Lung microvascular endothelial cell (primary cell): ENCODE results near the gene RNF222. TPM values are rescaled to one million over a fixed set of nuclear protein-coding genes. Genes with fewer than 3 reads are reported as not detected.

Experiments
- DNase-seq, 2 donors: peaks; one replicate each; pipeline versions ENCODE4 v3.0.0 to v3.0.0-alpha.2; 2010; ENCODE audit warnings: low read depth in 2 of 2
- total RNA-seq: library from RNA; depleted of rRNA; stranded (reverse); fragments of >200 nt; gene quantifications from 2 replicates; pipeline ENCODE4 v1.2.1, GENCODE V29; 2014

Gene RNF222, protein sequence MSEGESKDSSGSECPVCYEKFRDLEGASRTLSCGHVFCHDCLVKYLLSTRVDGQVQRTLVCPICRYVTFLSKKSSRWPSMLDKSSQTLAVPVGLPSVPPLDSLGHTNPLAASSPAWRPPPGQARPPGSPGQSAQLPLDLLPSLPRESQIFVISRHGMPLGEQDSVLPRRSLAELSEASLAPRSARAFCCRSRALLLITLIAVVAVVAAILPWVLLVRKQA
- total RNA-seq: under 0.01 TPM in 1 of 2 replicates, not detected in the other

GRCh38 chr17:8397636-8398035 lies at the start of gene RNF222:
Gene RNF222 (minus strand): TSS chr17:8397827. CDS start chr17:8393461, 4,366 bp downstream.
- no peak for DNase-seq

- DNase-seq: peak; percentile 39 to 65
Measured at GRCh38 chr17:8445536-8445935, 47.9 kb upstream of the RNF222 start.

- no peak for DNase-seq
Measured at GRCh38 chr17:8444494-8444893, 46.9 kb upstream of the RNF222 start.

DNA sequence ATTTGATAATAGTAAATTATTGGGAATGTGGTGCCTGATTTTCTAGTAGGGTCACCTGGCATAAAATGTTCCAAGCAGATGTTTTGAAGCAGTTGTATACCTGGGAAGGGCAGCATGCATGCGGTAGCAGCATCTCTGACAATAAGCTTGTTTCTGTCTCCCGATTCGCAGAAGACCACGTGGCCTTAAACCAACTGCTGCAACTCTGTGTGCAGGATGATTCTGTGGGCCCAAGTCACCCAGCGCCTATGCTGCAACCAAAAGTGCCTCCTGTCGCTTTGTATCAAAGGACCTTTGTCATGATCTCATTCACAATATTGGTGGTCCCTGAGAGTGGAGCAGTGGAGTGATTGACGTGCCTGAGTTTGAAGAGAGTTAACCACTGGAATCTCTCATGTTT lies 46.1 kb upstream of the RNF222 start:
- DNase-seq: no peak

- DNase-seq: no peak
Measured at GRCh38 chr17:8442310-8442709, 44.7 kb upstream of the RNF222 start.

DNA sequence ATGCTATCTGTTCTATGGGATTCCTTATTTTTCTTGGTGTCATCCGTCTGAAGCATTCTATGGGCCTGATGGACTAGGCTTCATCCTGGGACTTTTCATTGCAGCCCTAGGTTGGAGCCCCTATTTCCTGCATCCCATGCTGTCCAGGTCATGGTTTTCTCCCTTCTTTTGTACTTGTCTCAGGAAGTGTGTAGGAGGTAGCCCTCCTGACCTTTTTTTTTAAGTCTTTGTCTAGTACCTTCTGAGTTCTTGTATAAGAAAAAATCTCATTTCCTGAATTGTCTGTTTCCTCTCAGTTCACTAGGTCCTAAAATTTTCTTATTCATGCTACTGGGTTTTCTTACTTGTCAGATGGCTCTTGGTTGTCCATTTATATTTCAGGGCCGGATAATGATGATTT lies 44.1 kb upstream of the RNF222 start:
- DNase-seq: peak in 1 of 2 donors; percentile 47

- no peak for DNase-seq
Measured at GRCh38 chr17:8439681-8440080, 42.1 kb upstream of the RNF222 start.

DNA sequence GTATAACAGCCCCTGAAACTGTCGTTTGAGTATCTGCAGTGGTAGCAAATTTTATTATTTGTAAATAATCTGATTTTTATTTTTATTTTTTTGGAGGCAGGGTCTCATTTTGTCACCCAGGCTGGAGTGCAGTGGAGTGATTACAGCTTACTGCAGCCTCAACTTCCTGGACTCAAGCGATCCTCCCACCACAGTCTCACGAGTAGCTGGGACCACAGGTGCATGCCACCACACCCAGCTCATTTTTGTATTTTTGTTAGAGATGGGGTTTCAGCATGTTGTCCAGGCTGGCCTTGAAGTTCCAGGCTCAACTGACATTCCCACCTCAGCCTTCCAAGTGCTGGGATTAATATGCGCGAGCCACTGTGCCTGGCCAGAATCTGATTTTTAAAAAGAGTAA lies 40.8 kb upstream of the RNF222 start:
- no peak for DNase-seq

DNA sequence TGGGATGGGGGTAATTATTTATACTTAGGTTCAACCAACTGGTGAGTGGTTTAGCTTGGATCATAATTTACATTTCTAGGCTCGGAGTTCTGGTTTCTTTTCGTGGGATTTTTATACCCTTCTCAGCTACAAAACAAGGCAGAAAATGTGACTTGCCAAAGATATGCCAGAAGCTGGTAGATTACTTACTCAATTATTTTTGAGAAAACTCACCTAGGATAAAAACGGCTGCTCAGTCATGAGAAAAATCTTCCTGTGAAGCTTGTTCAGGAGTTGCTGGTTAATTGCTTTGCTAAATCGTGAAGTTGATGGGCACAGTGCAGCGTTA lies 39.2 kb upstream of the RNF222 start:
- DNase-seq: peak in 1 of 2 donors; percentile 24

- DNase-seq: peak; percentile 56 to 61
Measured at GRCh38 chr17:8436169-8436843, 38.7 kb upstream of the RNF222 start.

GRCh38 chr17:8435245-8436168 lies 37.9 kb upstream of the RNF222 start, which contains the start of gene NDEL1:
Gene NDEL1 (plus strand): TSS chr17:8435884. CDS start chr17:8444272, 8,388 bp downstream.
- peak; percentile 98 to 99 for DNase-seq

- peak; percentile 64 to 65 for DNase-seq
Measured at GRCh38 chr17:8430966-8431365, 33.3 kb upstream of the RNF222 start.

- no peak for DNase-seq
Measured at GRCh38 chr17:8426802-8427201, 29.2 kb upstream of the RNF222 start.

- DNase-seq: no peak
Measured at GRCh38 chr17:8426094-8426720, 28.6 kb upstream of the RNF222 start.

DNA sequence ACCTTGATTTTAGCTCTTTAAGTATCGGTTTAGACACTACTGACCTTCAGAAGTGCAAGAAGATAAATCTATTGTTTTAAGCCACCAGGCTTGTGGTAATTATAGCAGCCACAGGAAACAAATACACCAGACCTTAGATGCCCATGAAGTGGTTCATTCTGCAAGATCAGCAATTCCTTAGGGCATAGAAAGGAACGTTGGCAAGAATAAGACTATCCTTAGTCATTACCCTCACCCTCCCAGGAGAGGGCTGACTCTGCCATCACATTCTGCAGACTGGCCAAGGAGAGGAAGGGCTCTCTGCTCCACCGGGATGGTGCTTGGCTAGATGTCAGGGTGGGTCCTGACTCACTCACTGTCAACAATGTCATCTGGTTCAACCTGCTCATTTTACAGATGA lies 23.9 kb upstream of the RNF222 start:
- DNase-seq: no peak

- DNase-seq: peak; percentile 89 to 90
Measured at GRCh38 chr17:8420041-8420934, 22.7 kb upstream of the RNF222 start.

- DNase-seq: no peak
Measured at GRCh38 chr17:8419305-8419704, 21.7 kb upstream of the RNF222 start.

DNA sequence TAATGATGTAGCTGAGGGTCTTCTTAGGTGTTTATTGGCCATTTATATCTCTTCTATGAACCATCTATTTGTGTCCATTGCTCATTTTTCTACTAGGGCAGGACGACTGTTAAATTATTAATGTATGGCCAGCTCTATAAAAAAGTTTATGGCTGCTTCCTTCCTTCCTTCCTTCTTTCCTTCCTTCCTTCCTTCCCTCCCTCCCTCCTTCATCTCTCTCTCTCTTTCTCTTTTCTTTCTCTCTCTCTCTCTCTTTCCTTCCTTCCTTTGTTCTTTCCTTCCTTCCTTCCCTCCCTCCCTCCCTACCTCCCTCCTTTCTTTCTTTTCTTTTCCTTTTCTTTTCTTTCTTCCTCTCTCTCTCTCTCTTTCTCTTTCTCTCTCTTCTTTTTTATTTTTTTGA lies 20.8 kb upstream of the RNF222 start:
- DNase-seq: no peak

DNA sequence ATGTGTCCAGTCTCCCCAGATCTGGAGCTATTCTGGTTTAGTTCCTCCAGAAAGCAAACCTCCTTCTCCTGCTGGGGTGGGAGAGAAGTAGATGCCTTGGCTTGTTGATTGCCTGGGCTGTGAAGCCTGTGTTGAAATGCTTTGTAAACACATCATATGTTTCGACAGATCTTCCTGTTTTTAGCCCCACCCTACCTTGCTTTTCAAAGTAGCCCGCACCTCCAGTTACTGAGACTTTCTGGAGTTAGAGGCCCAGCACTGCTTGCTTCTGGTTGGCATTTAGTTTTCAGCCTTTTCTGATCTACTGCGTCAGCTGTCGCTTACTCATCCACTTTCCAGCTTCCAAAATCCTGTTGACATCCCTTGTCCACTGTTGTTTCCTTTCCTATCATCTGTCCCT lies 20.2 kb upstream of the RNF222 start:
- DNase-seq: peak in 1 of 2 donors; percentile 33

DNA sequence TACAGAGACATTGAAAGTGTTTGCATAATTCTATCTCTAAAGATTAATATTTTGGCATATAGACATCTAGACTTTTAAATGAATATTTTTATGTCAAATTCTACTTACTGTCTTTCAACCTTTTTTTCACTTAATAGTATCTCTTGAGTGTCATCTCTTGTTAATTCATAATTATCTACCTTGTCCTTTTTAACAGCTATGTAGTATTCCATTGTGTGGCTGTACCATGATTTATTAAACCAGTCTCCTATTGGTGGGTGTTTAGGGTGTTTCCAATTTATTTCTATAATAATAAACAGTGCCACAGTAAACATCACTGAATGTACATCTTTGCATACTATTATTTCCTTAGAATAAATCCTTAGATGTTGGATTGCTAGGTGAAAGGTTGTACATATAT lies 16.3 kb upstream of the RNF222 start:
- DNase-seq: no peak

GRCh38 chr17:8413328-8413727 lies 15.7 kb upstream of the RNF222 start:
- DNase-seq: no peak
